Astrocyte of the cerebellum (primary cell): ENCODE measurements around the gene GAA.
"Not testable (repeated sequence)": the region's sequence is repeated elsewhere in the genome, so short reads cannot be mapped to it uniquely, and the experiment has no call there.

Experiments used
- DNase-seq: peaks from one replicate; pipeline ENCODE4 v3.0.0-alpha.2; 2011; ENCODE audit warnings: low read depth
- H3K4me3 ChIP-seq: 2 replicates; pipeline ENCODE4 v1.5.1; 2011; ENCODE audit warnings: mild to moderate bottlenecking, low read depth, low read length, moderate library complexity
- CTCF ChIP-seq: IDR thresholded peaks from 2 replicates; pipeline ENCODE4 v1.5.1; 2012; ENCODE audit warnings: low read length, low read depth, moderate library complexity, mild to moderate bottlenecking; ENCODE audit errors: missing control alignments
- in situ Hi-C: cut with HindIII; loops from 2 replicates; pipeline ENCODE4 v1.10.0; 2017; ENCODE audit warnings: low sequenced_read_pairs

The GAA gene

GRCh38 chr17:80083136-80083661 lies 18.2 kb upstream of the GAA start:
- DNase-seq, result no peak
- no peak for TF ChIP-seq CTCF
- H3K4me3 ChIP-seq, result no peak overlapping the region
- in situ Hi-C loops, result no loop called here

GRCh38 chr17:80084773-80085172 lies 16.6 kb upstream of the GAA start:
- H3K4me3 ChIP-seq, result no peak overlapping the region
- no peak for DNase-seq
- in situ Hi-C loops, result no loop called here
- TF ChIP-seq CTCF, result no peak

- TF ChIP-seq CTCF, result no peak
- no peak for DNase-seq
- in situ Hi-C loops, result no loop called here
Measured at GRCh38 chr17:80086081-80086480, 15.3 kb upstream of the GAA start.

GRCh38 chr17:80086616-80087015 lies 14.8 kb upstream of the GAA start:
- DNase-seq, result no peak
- TF ChIP-seq CTCF, result no peak
- no peak overlapping the region for H3K4me3 ChIP-seq
- in situ Hi-C loops, result no loop called here

More at GRCh38 chr17:80086081-80086480, 15.3 kb upstream of the GAA start:
- H3K4me3 ChIP-seq, result no peak overlapping the region

- DNase-seq, result no peak
- H3K4me3 ChIP-seq, result no peak overlapping the region
- in situ Hi-C loops, result no loop called here
- TF ChIP-seq CTCF, result no peak
Measured at GRCh38 chr17:80087346-80088265, 13.8 kb upstream of the GAA start.

GRCh38 chr17:80089762-80090161 lies 11.6 kb upstream of the GAA start:
- no peak overlapping the region for H3K4me3 ChIP-seq
- no peak for DNase-seq
- TF ChIP-seq CTCF, result no peak
- in situ Hi-C loops, result loop anchor here (5.0 kb wide), 2 partner anchors 48 to 78 kb away; no protein-coding TSS in a partner anchor

- DNase-seq, H3K4me3 ChIP-seq: not testable (repeated sequence)
- in situ Hi-C loops, result loop anchor here (5.0 kb wide), 2 partner anchors 47 to 77 kb away; no protein-coding TSS in a partner anchor
Measured at GRCh38 chr17:80090164-80090563, 11.2 kb upstream of the GAA start.
